Esophagus (tissue), 2 donors: Measurements from ENCODE around the gene SMIM36. TPM values are rescaled to one million over a fixed set of nuclear protein-coding genes. Genes with fewer than 3 reads are reported as not detected.
"Not testable (repeated sequence)": the region's sequence is repeated elsewhere in the genome, so short reads cannot be mapped to it uniquely, and the experiment has no call there.

Experiments used
- H3K27ac ChIP-seq, 2 donors: one replicate each; pipeline ENCODE4 v1.5.1; 2013; ENCODE audit warnings: low read depth in 2 of 2, mild to moderate bottlenecking in 2 of 2, inconsistent platforms in 1 of 2, low read length in 1 of 2, moderate library complexity in 1 of 2
- H3K27me3 ChIP-seq, 2 donors: one replicate each; pipeline ENCODE4 v1.6.1; 2013; ENCODE audit warnings: low read length in 2 of 2, control low read depth in 1 of 2, mild to moderate bottlenecking in 1 of 2; ENCODE audit not compliant: insufficient read depth in 2 of 2, control insufficient read depth in 1 of 2
- H3K36me3 ChIP-seq, 2 donors: one replicate each; pipeline ENCODE4 v1.6.1; 2013; ENCODE audit warnings: low read length in 1 of 2; ENCODE audit not compliant: control insufficient read depth in 2 of 2, insufficient read depth in 2 of 2
- H3K4me1 ChIP-seq, 2 donors: one replicate each; pipeline ENCODE4 v1.6.1; 2013; ENCODE audit warnings: low read length in 1 of 2; ENCODE audit not compliant: control insufficient read depth in 2 of 2, insufficient read depth in 2 of 2
- H3K4me3 ChIP-seq, 2 donors: one replicate each; pipeline ENCODE4 v1.5.1; 2013; ENCODE audit warnings: low read length in 2 of 2, mild to moderate bottlenecking in 2 of 2, low read depth in 1 of 2, moderate library complexity in 1 of 2
- H3K9me3 ChIP-seq, 2 donors: one replicate each; pipeline ENCODE4 v1.6.1; 2013; ENCODE audit warnings: mild to moderate bottlenecking in 2 of 2, low read depth in 1 of 2, low read length in 1 of 2, moderate library complexity in 1 of 2; ENCODE audit not compliant: control insufficient read depth in 2 of 2, insufficient read depth in 1 of 2
- WGBS, 2 donors: extraction: QIAGEN DNeasy Blood & Tissue Kit; methylation state at CpG; one replicate each; pipeline ENCODE4 v1.1.7; 2013; 5-methylcytosine and 5-hydroxymethylcytosine counted together
- polyA plus RNA-seq, 2 donors: library from polyadenylated mRNA; stranded (reverse); fragments of 200-250 nt; gene quantifications; one replicate each; pipeline ENCODE4 v1.2.3, GENCODE V29; 2013
- donor health status: healthy with polysubstance abuse.
- donor health status: Bipolar disorder and iron deficiency.

The SMIM36 gene
- polyA plus RNA-seq, 2 donors: not detected

GRCh38 chr17:55513885-55514590 is 2.8 kb upstream of the SMIM36 start:
- H3K27ac ChIP-seq: no peak overlapping the region
- H3K36me3 ChIP-seq: no peaks in the 10 kb centered on the region
- no peak overlapping the region for H3K4me3 ChIP-seq
- no peaks in the 10 kb centered on the region for H3K4me1 ChIP-seq
- 8 to 10% methylated on average over 5 of the region's 5 CpGs for WGBS, 2 donors
- H3K27me3 ChIP-seq: no peaks in the 10 kb centered on the region
- H3K9me3 ChIP-seq: no peaks in the 10 kb centered on the region

- not testable (repeated sequence) for H3K27me3 ChIP-seq, H3K4me3 ChIP-seq, H3K36me3 ChIP-seq, H3K27ac ChIP-seq, H3K4me1 ChIP-seq, H3K9me3 ChIP-seq
- WGBS, 2 donors: 79 to 81% methylated on average over 7 of the region's 7 CpGs
Observed at GRCh38 chr17:55507669-55508068, 3.6 kb downstream of the SMIM36 start.

GRCh38 chr17:55501626-55502025 is 9.6 kb downstream of the SMIM36 start:
- H3K4me3 ChIP-seq, H3K27ac ChIP-seq, H3K9me3 ChIP-seq, H3K36me3 ChIP-seq, H3K27me3 ChIP-seq, H3K4me1 ChIP-seq: not testable (repeated sequence)
- WGBS, 2 donors: 95% methylated on average over 13 to 18 of the region's 23 CpGs

- Histone ChIP-seq H3K9me3 (no peaks in the 10 kb centered on the region), H3K4me3 (no peak overlapping the region), H3K4me1 (no peaks in the 10 kb centered on the region), H3K27me3 (no peaks in the 10 kb centered on the region), H3K36me3 (no peaks in the 10 kb centered on the region), H3K27ac (no peak overlapping the region)
- 76 to 85% methylated on average over 3 of the region's 3 CpGs for WGBS, 2 donors
Observed at GRCh38 chr17:55500103-55500502, 11.1 kb downstream of the SMIM36 start.

- Histone ChIP-seq H3K4me3 (no peak overlapping the region), H3K9me3 (no peaks in the 10 kb centered on the region), H3K36me3 (no peaks in the 10 kb centered on the region), H3K4me1 (no peaks in the 10 kb centered on the region), H3K27me3 (no peaks in the 10 kb centered on the region), H3K27ac (no peak overlapping the region)
- WGBS, 2 donors: 61 to 65% methylated on average over 8 of the region's 8 CpGs
Observed at GRCh38 chr17:55496094-55496881, 15.0 kb downstream of the SMIM36 start.

GRCh38 chr17:55495239-55495638 is 16.0 kb downstream of the SMIM36 start:
- no peak overlapping the region for H3K27ac ChIP-seq
- H3K27me3 ChIP-seq: no peaks in the 10 kb centered on the region
- H3K4me1 ChIP-seq: no peaks in the 10 kb centered on the region
- H3K9me3 ChIP-seq: no peaks in the 10 kb centered on the region
- WGBS, 2 donors: 44% methylated on average over 3 of the region's 3 CpGs
- no peak overlapping the region for H3K4me3 ChIP-seq
- H3K36me3 ChIP-seq: no peaks in the 10 kb centered on the region

GRCh38 chr17:55492781-55493341 is 18.4 kb downstream of the SMIM36 start:
- 46 to 58% methylated on average over 7 of the region's 7 CpGs for WGBS, 2 donors
- H3K27me3 ChIP-seq: no peaks in the 10 kb centered on the region
- H3K4me3 ChIP-seq: no peak overlapping the region
- no peaks in the 10 kb centered on the region for H3K36me3 ChIP-seq
- H3K9me3 ChIP-seq: no peaks in the 10 kb centered on the region
- no peak overlapping the region for H3K27ac ChIP-seq
- H3K4me1 ChIP-seq: no peaks in the 10 kb centered on the region

GRCh38 chr17:55490376-55490775 is 20.9 kb downstream of the SMIM36 start:
- WGBS, 2 donors: 77 to 81% methylated on average over 4 of the region's 4 CpGs
- no peak overlapping the region for H3K4me3 ChIP-seq
- H3K9me3 ChIP-seq: no peaks in the 10 kb centered on the region
- H3K27ac ChIP-seq: no peak overlapping the region
- H3K36me3 ChIP-seq: no peaks in the 10 kb centered on the region
- H3K4me1 ChIP-seq: no peaks in the 10 kb centered on the region
- no peaks in the 10 kb centered on the region for H3K27me3 ChIP-seq

- 61 to 73% methylated on average over 7 of the region's 7 CpGs for WGBS, 2 donors
- no peaks in the 10 kb centered on the region for H3K4me1 ChIP-seq
- no peaks in the 10 kb centered on the region for H3K27me3 ChIP-seq
- H3K27ac ChIP-seq: peak overlapping the region in 1 of 2 donors; percentile 18
- no peaks in the 10 kb centered on the region for H3K9me3 ChIP-seq
- H3K4me3 ChIP-seq: no peak overlapping the region
- no peaks in the 10 kb centered on the region for H3K36me3 ChIP-seq
Observed at GRCh38 chr17:55487695-55488432, 23.4 kb downstream of the SMIM36 start.
